HepG2 (cell line): Measurements from ENCODE around the gene LHX5. TPM values are rescaled to one million over a fixed set of nuclear protein-coding genes. Genes with fewer than 3 reads are reported as not detected.
A peak's percentile ranks its signal among the peaks of the same experiment; 100 is the strongest.

ENCODE experiments used
- ATAC-seq: fragments of 200-7000 bp; cut with Tn5 transposase; 3 replicates; pipeline ENCODE4 v1.9.1; 2020; ENCODE audit warnings: mild to moderate bottlenecking, moderate library complexity
- BruUV-seq: library from RNA; stranded (reverse); fragments of 400-500 nt; replicated peaks from 2 replicates; lab custom pipeline; 2021; lab: Mats Ljungman, UMichigan
- CTCF ChIA-PET: fragments of 300-600 bp; formaldehyde crosslinking; extraction: SDS; loops from one replicate; lab custom pipeline; 2021; ENCODE audit warnings: low total read pairs, inconsistent platforms, low intra/inter-chr PET ratio; lab: Yijun Ruan, JAX
- POLR2A ChIA-PET: fragments of 350-600 bp; sonication (Branson Sonifier 250); formaldehyde crosslinking; loops from one replicate; lab custom pipeline; 2020; ENCODE audit warnings: antibody characterized with exemption, inconsistent platforms; lab: Yijun Ruan, JAX
- DNase-seq: peaks from one replicate; pipeline ENCODE4 v3.0.0-alpha.2; 2015; ENCODE audit warnings: low spot score
- FAIRE-seq: peaks from 3 replicates; lab custom pipeline; 2011; peaks lifted over from hg19 to GRCh38; lab: Jason Lieb, UNC
- H2AFZ ChIP-seq: one replicate; pipeline ENCODE4 v1.6.1; 2011; ENCODE audit warnings: low read length, inconsistent platforms
- H3K27ac ChIP-seq: fragments of 300-600 bp; 3 replicates; pipeline ENCODE4 v1.8.0; 2011; ENCODE audit warnings: mixed run types, mild to moderate bottlenecking, mixed read lengths, low read length, inconsistent platforms; ENCODE audit not compliant: insufficient read depth; ENCODE audit errors: extremely low read length
- H3K27me3 ChIP-seq, 2 experiments: fragments of 200-600 bp in 1 of 2; 2 replicates in 1 of 2; 3 replicates in 1 of 2; pipeline versions ENCODE4 v1.6.0 to v1.8.0; 2011; ENCODE audit warnings: low read length in 2 of 2, mild to moderate bottlenecking in 2 of 2, moderate library complexity in 2 of 2, inconsistent platforms in 1 of 2; ENCODE audit not compliant: insufficient read depth in 2 of 2, control insufficient read depth in 1 of 2
- H3K36me3 ChIP-seq, 2 experiments: fragments of 200-600 bp in 1 of 2; replicated peaks in 1 of 2; 2 replicates in 1 of 2; 3 replicates in 1 of 2; pipeline versions ENCODE4 v1.5.1 to v1.8.0; 2011; ENCODE audit warnings: low read length in 2 of 2, inconsistent platforms in 1 of 2; ENCODE audit not compliant: insufficient read depth in 2 of 2, control insufficient read depth in 1 of 2
- H3K4me1 ChIP-seq: 2 replicates; pipeline ENCODE4 v1.5.1; 2012; ENCODE audit warnings: low read length, inconsistent platforms; ENCODE audit not compliant: insufficient read depth
- H3K4me2 ChIP-seq: 2 replicates; pipeline ENCODE4 v1.6.0; 2011; ENCODE audit warnings: low read depth, low read length, inconsistent platforms
- H3K4me3 ChIP-seq, 3 experiments: fragments of 200-600 bp in 1 of 3; sonication (generic), shearing (Covaris generic) in 1 of 3; replicated peaks in 1 of 3; 2 replicates each; pipeline ENCODE4 v1.5.1; 2011 to 2016; ENCODE audit warnings: low read length in 3 of 3, inconsistent platforms in 2 of 3, low read depth in 2 of 3, mild to moderate bottlenecking in 2 of 3, control low read depth in 1 of 3, mixed read lengths in 1 of 3; ENCODE audit not compliant: insufficient read depth in 1 of 3
- H3K79me2 ChIP-seq: one replicate; pipeline ENCODE4 v1.6.1; 2011; ENCODE audit warnings: low read length, inconsistent platforms; ENCODE audit not compliant: insufficient read depth
- H3K9ac ChIP-seq: 2 replicates; pipeline ENCODE4 v1.6.0; 2011; ENCODE audit warnings: mild to moderate bottlenecking, low read depth, low read length, inconsistent platforms; ENCODE audit not compliant: insufficient read depth
- H3K9me3 ChIP-seq: 2 replicates; pipeline ENCODE4 v1.5.1; 2012; ENCODE audit warnings: mild to moderate bottlenecking, low read length
- H4K20me1 ChIP-seq: 2 replicates; pipeline ENCODE4 v1.6.0; 2011; ENCODE audit warnings: inconsistent platforms, mild to moderate bottlenecking, low read length, moderate library complexity; ENCODE audit not compliant: insufficient read depth
- BHLHE40 ChIP-seq: IDR thresholded peaks from 2 replicates; pipeline ENCODE4 v1.6.1; 2011; ENCODE audit warnings: low read length, improper control_type of control experiment
- FOSL2 ChIP-seq: sonication (generic); formaldehyde crosslinking; IDR thresholded peaks from 2 replicates; pipeline ENCODE4 v1.4.0; 2020; ENCODE audit warnings: missing genetic modification reagents
- GABPB1 ChIP-seq: IDR thresholded peaks from 2 replicates; pipeline ENCODE4 v1.6.1; 2016; ENCODE audit warnings: mild to moderate bottlenecking, missing genetic modification reagents, moderate library complexity, missing compliant biosample characterization
- GZF1 ChIP-seq: sonication (generic); formaldehyde crosslinking; IDR thresholded peaks from 2 replicates; pipeline ENCODE4 v1.5.1; 2020; ENCODE audit warnings: mild to moderate bottlenecking, missing genetic modification reagents
- POLR2G ChIP-seq: fragments of 200-400 bp; formaldehyde crosslinking; IDR thresholded peaks from 2 replicates; pipeline ENCODE4 v1.6.1; 2018; ENCODE audit warnings: mild to moderate bottlenecking, low read depth, low read length, moderate library complexity
- RFX5 ChIP-seq: IDR thresholded peaks from 2 replicates; pipeline ENCODE4 v1.6.1; 2011; ENCODE audit warnings: low read depth, low read length, improper control_type of control experiment
- SKI ChIP-seq: fragments of 450-650 bp; IDR thresholded peaks from one replicate; pipeline ENCODE4 v1.6.1; 2018; ENCODE audit warnings: mild to moderate bottlenecking; ENCODE audit not compliant: partially characterized antibody
- SMARCC2 ChIP-seq: fragments of 450-650 bp; IDR thresholded peaks from 2 replicates; pipeline ENCODE4 v1.6.1; 2017; ENCODE audit warnings: antibody characterized with exemption, mild to moderate bottlenecking
- ZBTB21 ChIP-seq: sonication (generic); formaldehyde crosslinking; IDR thresholded peaks from 2 replicates; pipeline ENCODE4 v1.4.0; 2020; ENCODE audit warnings: missing genetic modification reagents
- ZFX ChIP-seq: sonication (generic); formaldehyde crosslinking; IDR thresholded peaks from 2 replicates; pipeline ENCODE4 v1.4.0; 2020; ENCODE audit warnings: mild to moderate bottlenecking, low read depth, missing genetic modification reagents, moderate library complexity
- ZIK1 ChIP-seq: sonication (generic); formaldehyde crosslinking; IDR thresholded peaks from 2 replicates; pipeline ENCODE4 v1.5.0; 2020; ENCODE audit warnings: mild to moderate bottlenecking, low read depth, missing genetic modification reagents, borderline replicate concordance
- ZNF124 ChIP-seq: sonication (generic); formaldehyde crosslinking; IDR thresholded peaks from 2 replicates; pipeline ENCODE4 v1.4.0; 2020; ENCODE audit warnings: missing genetic modification reagents
- ZNF263 ChIP-seq: sonication (generic); formaldehyde crosslinking; IDR thresholded peaks from 2 replicates; pipeline ENCODE4 v1.4.0; 2020; ENCODE audit warnings: missing genetic modification reagents
- ZNF652 ChIP-seq: IDR thresholded peaks from 2 replicates; pipeline ENCODE4 v1.6.1; 2016; ENCODE audit warnings: low read depth, borderline replicate concordance
- ZNF737 ChIP-seq: sonication (generic); formaldehyde crosslinking; IDR thresholded peaks from 2 replicates; pipeline ENCODE4 v1.5.0; 2020; ENCODE audit warnings: missing genetic modification reagents, mild to moderate bottlenecking, borderline replicate concordance
- ZSCAN20 ChIP-seq: sonication (generic); formaldehyde crosslinking; IDR thresholded peaks from 2 replicates; pipeline ENCODE4 v1.4.0; 2020; ENCODE audit warnings: missing genetic modification reagents, mild to moderate bottlenecking, borderline replicate concordance
- ZSCAN29 ChIP-seq: sonication (generic); formaldehyde crosslinking; conservative IDR thresholded peaks from 2 replicates; pipeline ENCODE4 v1.4.0; 2020; ENCODE audit warnings: mild to moderate bottlenecking, missing genetic modification reagents
- ZSCAN30 ChIP-seq: sonication (generic); formaldehyde crosslinking; IDR thresholded peaks from 2 replicates; pipeline ENCODE4 v1.5.0; 2020; ENCODE audit warnings: mild to moderate bottlenecking, missing genetic modification reagents
- ZSCAN9 ChIP-seq: IDR thresholded peaks from 2 replicates; pipeline ENCODE4 v1.6.1; 2016; ENCODE audit warnings: borderline replicate concordance
- WGBS: methylation state at CpG from one replicate; pipeline ENCODE4 v1.1.6; 2017; ENCODE audit warnings: low lambda C conversion rate; 5-methylcytosine and 5-hydroxymethylcytosine counted together
- in situ Hi-C: cut with HindIII; loops from 2 replicates; pipeline ENCODE4 v1.10.0; 2017; ENCODE audit warnings: low pct_unique_long_range_greater_than_20kb; ENCODE audit not compliant: extremely low pct_ligation_motif_present
- intact Hi-C: fragments of 100-400 bp; cut with micrococcal nuclease; formaldehyde crosslinking; loops from one replicate; pipeline ENCODE4 v1.10.0; 2022; ENCODE audit not compliant: unreplicated experiment
- polyA plus RNA-seq, 8 experiments: library from polyadenylated mRNA; depleted of rRNA in 3 of 8; stranded (reverse) in 7 of 8; unstranded in 1 of 8; fragments of >200 nt; fragmentation: Illumina TruSeq in 4 of 8; extraction: Trizol in 4 of 8; gene quantifications; 2 replicates each; pipeline versions ENCODE4 v1.2.1 to v1.2.3, GENCODE V29; 2011 to 2016; ENCODE audit warnings: low read depth in 4 of 8, missing spikeins in 1 of 8, mixed read lengths in 1 of 8; ENCODE audit not compliant: insufficient read depth in 1 of 8
- total RNA-seq, 5 experiments: library from RNA; depleted of rRNA; stranded (reverse); fragments of >200 nt; fragmentation: Illumina TruSeq; extraction: Trizol; gene quantifications; 2 replicates each; pipeline ENCODE4 v1.2.3, GENCODE V29; 2016; ENCODE audit warnings: low read depth in 1 of 5

Gene LHX5
- total and polyA plus RNA-seq, 2 of the 13 experiments (the other 11 are each of a cell fraction or from before 2014, with no cell fraction given) = not detected

DNA sequence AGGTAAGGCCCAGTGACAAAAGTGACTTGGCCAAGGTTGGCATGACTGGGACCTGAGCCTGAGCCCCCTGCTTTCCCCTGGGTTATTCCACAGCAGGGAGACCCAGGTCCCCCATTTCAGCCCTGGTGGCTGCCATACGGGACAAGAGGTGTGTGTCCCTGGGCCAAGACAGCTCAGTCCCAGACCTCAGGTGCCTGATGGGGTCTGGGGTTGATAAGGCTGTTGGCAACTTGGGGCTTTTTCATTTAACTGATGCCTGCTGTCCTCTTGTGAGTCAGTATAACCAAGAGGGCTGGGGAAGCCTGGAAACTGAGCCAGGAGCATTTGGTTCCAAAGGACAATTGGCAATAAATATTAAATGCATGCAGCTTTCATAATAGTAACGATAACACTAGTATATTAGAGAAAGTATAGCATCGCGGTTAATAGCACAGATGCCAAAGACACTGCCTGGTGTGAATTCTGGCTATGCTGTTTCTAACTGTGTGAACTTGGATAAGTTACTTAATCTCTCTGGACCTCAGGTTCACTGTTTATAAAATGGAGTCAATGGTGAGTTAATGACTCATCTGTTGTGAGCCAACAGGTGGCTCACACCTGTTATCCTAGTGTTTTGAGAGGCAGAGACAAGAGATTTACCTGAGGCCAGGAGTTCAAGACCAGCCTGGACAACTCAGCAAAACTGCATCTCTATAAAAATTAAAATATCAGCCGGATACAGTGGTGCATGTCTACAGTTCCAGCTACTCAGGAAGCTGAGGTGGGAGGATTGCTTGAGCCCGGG, 48.6 kb downstream of the LHX5 start:
- in situ Hi-C loops = no loop called here
- Histone ChIP-seq H3K36me3 (no peaks in the 10 kb centered on the region), H3K9me3 (no peaks in the 10 kb centered on the region), H3K4me1 (peaks cover 45% of the 10 kb centered on the region), H3K79me2 (no peaks in the 10 kb centered on the region), H3K4me3 (peak overlapping the region; percentile 64 to 77 (median 65); a peak in 5 of 6 replicates), H3K4me2 (peak overlapping the region; percentile 92), H3K27me3 (no peaks in the 10 kb centered on the region), H3K9ac (peak overlapping the region; percentile 58), H4K20me1 (no peaks in the 10 kb centered on the region), H3K27ac (no peak overlapping the region), H2AFZ (no peak overlapping the region)
- no peak for ATAC-seq
- POLR2A ChIA-PET = no interaction called here
- no peak for DNase-seq
- BruUV-seq = no TSS peak
- 63% methylated on average over 5 of the region's 6 CpGs for WGBS
- FAIRE-seq = no peak
- TF ChIP-seq ZNF263 (CRISPR knock-in tag) = 0 out of 2 replicates have a peak, but pooled peaks have one; percentile 1
- TF ChIP-seq FOSL2 (CRISPR knock-in tag) = peak; percentile 9; the same call in 1 of the 2 replicates
- TF ChIP-seq ZFX (CRISPR knock-in tag) = no peak
- TF ChIP-seq ZSCAN30 (CRISPR knock-in tag) = peak; percentile 98
- intact Hi-C loops = loop anchor here (10.0 kb wide), 1 partner anchor 228 kb away; no protein-coding TSS in a partner anchor
- CTCF ChIA-PET = no interaction called here

GRCh38 chr12:113422030-113422885, 49.4 kb downstream of the LHX5 start, which contains the start of gene SDSL:
TSS of gene SDSL (plus strand) at chr12:113422380. CDS start at chr12:113427983, 5,603 bp downstream.
- intact Hi-C loops (loop anchor here (10.0 kb wide), 1 partner anchor 227 kb away; no protein-coding TSS in a partner anchor), in situ Hi-C loops (no loop called here)
- H2AFZ ChIP-seq = peak within 1 kb of the TSS; percentile 49
- DNase-seq (peak; percentile 48), FAIRE-seq (peak; percentile 42), ATAC-seq (peak; percentile 70)
- no peaks in the 10 kb centered on the region for H3K36me3 ChIP-seq
- H3K4me3 ChIP-seq = peak within 1 kb of the TSS; percentile 64 to 77 (median 65)
- WGBS = 4% methylated on average over 13 of the region's 13 CpGs
- H3K27ac ChIP-seq = peak within 1 kb of the TSS; percentile 34
- H3K27me3 ChIP-seq = no peaks in the 10 kb centered on the region
- peak within 1 kb of the TSS; percentile 58 for H3K9ac ChIP-seq
- peaks cover 52% of the 10 kb centered on the region for H3K4me1 ChIP-seq
- H4K20me1 ChIP-seq = no peaks in the 10 kb centered on the region
- H3K4me2 ChIP-seq = peak within 1 kb of the TSS; percentile 92
- H3K79me2 ChIP-seq = no peaks in the 10 kb centered on the region
- TSS peak; percentile 54 for BruUV-seq
- CTCF ChIA-PET = no interaction called here
- H3K9me3 ChIP-seq = no peaks in the 10 kb centered on the region
- POLR2A ChIA-PET = interaction anchor here (0.9 kb wide), 1 partner anchor 87 kb away, joined by 7 read pairs; the partner anchor contains the start of gene SLC8B1
- TF ChIP-seq ZIK1 (0 out of 2 replicates have a peak, but pooled peaks have one; percentile 20), POLR2G (peak; percentile 65), SMARCC2 (no peak), GZF1 (CRISPR knock-in tag) (no peak), BHLHE40 (no peak), ZSCAN29 (CRISPR knock-in tag) (no peak), ZSCAN20 (CRISPR knock-in tag) (no peak), SKI (no peak), ZBTB21 (CRISPR knock-in tag) (no peak), RFX5 (no peak), ZNF124 (no peak), ZNF652 (CRISPR knock-in tag) (no peak), ZSCAN9 (CRISPR knock-in tag) (no peak), GABPB1 (CRISPR knock-in tag) (peak; percentile 71), ZNF737 (CRISPR knock-in tag) (no peak)
